ENCODE results near the gene NAXD. TPM values are rescaled to one million over a fixed set of nuclear protein-coding genes. Genes with fewer than 3 reads are reported as not detected.
A peak's percentile ranks its signal among the peaks of the same experiment; 100 is the strongest.

NAXD gene
- total and polyA plus RNA-seq, 12 donors: 48.5 to 107 (median 62.9) TPM

DNA sequence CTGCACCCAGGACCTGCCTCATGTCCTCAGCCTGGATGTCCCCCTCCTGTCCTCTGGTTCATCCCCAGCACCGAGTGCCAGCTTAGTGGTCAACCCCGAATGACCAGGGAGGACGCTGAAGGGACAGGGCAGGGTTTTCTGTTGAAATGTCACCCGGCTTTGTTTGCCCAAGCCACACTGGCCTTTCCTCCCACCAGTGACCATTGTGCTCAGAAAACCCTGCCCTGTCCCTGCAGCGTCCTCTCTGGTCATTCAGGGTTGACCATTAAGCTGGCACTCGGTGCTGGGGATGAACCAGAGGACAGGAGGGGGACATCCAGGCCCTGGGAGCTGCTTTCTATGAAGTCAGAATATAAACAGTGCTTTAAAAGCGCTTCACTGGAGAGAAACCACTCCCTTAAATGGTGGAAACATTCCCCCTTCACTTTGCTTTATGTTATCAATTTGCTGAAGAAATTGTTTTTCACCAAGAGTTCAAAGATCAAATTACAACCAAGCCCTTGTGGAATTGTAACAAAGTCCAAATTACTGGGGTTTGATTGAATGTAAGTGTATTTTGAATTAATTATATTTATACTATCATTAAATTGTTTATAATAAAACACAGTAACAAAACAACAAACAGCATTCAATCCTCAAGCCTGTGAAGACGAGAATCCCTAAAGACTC, 69.2 kb downstream of the NAXD start:
- WGBS, 4 donors: 91 to 98% (median 93%) methylated on average over 3 to 8 of the region's 8 CpGs
- intact Hi-C loops (cut with DNase I): loop anchor here in 1 of 2 donors (10.0 kb wide), 1 partner anchor 130 kb away; no protein-coding TSS in a partner anchor
- TF ChIP-seq, protein P1, sequence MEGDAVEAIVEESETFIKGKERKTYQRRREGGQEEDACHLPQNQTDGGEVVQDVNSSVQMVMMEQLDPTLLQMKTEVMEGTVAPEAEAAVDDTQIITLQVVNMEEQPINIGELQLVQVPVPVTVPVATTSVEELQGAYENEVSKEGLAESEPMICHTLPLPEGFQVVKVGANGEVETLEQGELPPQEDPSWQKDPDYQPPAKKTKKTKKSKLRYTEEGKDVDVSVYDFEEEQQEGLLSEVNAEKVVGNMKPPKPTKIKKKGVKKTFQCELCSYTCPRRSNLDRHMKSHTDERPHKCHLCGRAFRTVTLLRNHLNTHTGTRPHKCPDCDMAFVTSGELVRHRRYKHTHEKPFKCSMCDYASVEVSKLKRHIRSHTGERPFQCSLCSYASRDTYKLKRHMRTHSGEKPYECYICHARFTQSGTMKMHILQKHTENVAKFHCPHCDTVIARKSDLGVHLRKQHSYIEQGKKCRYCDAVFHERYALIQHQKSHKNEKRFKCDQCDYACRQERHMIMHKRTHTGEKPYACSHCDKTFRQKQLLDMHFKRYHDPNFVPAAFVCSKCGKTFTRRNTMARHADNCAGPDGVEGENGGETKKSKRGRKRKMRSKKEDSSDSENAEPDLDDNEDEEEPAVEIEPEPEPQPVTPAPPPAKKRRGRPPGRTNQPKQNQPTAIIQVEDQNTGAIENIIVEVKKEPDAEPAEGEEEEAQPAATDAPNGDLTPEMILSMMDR (IDR thresholded peaks at IDR 0.05): no peak
- TF ChIP-seq POLR2A (IDR thresholded peaks at IDR 0.05): no peak

GRCh38 chr13:110685305-110686020, 70.1 kb downstream of the NAXD start:
- H3K36me3 ChIP-seq (replicated peaks in 1 of 2): peaks cover 0 to 59% of the 10 kb centered on the region in 2 donors
- no peaks in the 10 kb centered on the region for H3K9me3 ChIP-seq (replicated peaks in 1 of 3)
- H3K27me3 ChIP-seq: no peaks in the 10 kb centered on the region
- H3K27ac ChIP-seq: no peak overlapping the region
- no peak overlapping the region for H3K4me3 ChIP-seq
- no peaks in the 10 kb centered on the region for H3K4me1 ChIP-seq (replicated peaks in 1 of 2)
- DNase-seq: peak in 2 of 7 donors; percentile 5 to 35
- TF ChIP-seq, protein P1 (IDR thresholded peaks at IDR 0.05): no peak
- TF ChIP-seq POLR2A (IDR thresholded peaks at IDR 0.05): no peak
- intact Hi-C loops (cut with DNase I): loop anchor here in 1 of 2 donors (10.0 kb wide), 1 partner anchor 129 kb away; no protein-coding TSS in a partner anchor
- 83 to 89% (median 88%) methylated on average over 11 of the region's 11 CpGs for WGBS, 4 donors

More for the DNA sequence above, 69.2 kb downstream of the NAXD start:
- H3K4me1 ChIP-seq (replicated peaks in 1 of 2): no peaks in the 10 kb centered on the region
- no peak overlapping the region for H3K27ac ChIP-seq
- no peak overlapping the region for H3K4me3 ChIP-seq
- no peaks in the 10 kb centered on the region for H3K27me3 ChIP-seq
- peak in 2 of 7 donors; percentile 4 to 34 for DNase-seq
- H3K9me3 ChIP-seq (replicated peaks in 1 of 3): no peaks in the 10 kb centered on the region
- peaks cover 0 to 62% of the 10 kb centered on the region in 2 donors for H3K36me3 ChIP-seq (replicated peaks in 1 of 2)

DNA sequence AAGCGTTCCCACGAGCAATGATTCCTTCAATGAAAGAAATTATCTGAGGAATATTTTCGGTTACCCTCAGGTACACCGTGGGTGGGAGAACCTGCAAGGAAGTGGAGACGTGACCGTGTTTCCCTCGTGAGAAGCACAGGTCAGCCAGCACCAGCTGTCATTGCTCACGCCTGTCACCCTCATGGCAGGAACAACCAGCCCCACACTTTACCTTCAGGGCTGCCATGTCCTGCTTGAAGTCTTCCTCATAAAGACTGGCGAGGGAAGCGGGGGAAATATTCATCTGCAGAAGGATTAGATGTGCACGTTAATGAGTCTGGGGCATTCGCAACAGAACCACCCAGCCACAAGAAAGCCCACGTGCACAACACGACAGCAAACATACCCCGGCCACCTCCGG, 72.4 kb downstream of the NAXD start:
- peaks cover 0 to 41% of the 10 kb centered on the region in 2 donors for H3K36me3 ChIP-seq (replicated peaks in 1 of 2)
- intact Hi-C loops (cut with DNase I): loop anchor here in 1 of 2 donors (10.0 kb wide), 1 partner anchor 127 kb away; no protein-coding TSS in a partner anchor
- TF ChIP-seq POLR2A (IDR thresholded peaks at IDR 0.05): no peak
- TF ChIP-seq, protein P1 (IDR thresholded peaks at IDR 0.05): no peak
- peak in 2 of 7 donors; percentile 3 to 29 for DNase-seq
- no peak overlapping the region for H3K4me3 ChIP-seq
- WGBS, 4 donors: 91 to 96% (median 94%) methylated on average over 16 of the region's 16 CpGs
- H3K9me3 ChIP-seq (replicated peaks in 1 of 3): no peaks in the 10 kb centered on the region
- H3K27me3 ChIP-seq: no peaks in the 10 kb centered on the region
- no peaks in the 10 kb centered on the region for H3K4me1 ChIP-seq (replicated peaks in 1 of 2)
- no peak overlapping the region for H3K27ac ChIP-seq

GRCh38 chr13:110689041-110689440, 73.7 kb downstream of the NAXD start:
- TF ChIP-seq POLR2A (IDR thresholded peaks at IDR 0.05): no peak
- TF ChIP-seq, protein P1 (IDR thresholded peaks at IDR 0.05): no peak
- no peak overlapping the region for H3K27ac ChIP-seq
- 87 to 94% (median 90%) methylated on average over 9 of the region's 9 CpGs for WGBS, 4 donors

More at GRCh38 chr13:110689041-110689440, 73.7 kb downstream of the NAXD start:
- Histone ChIP-seq H3K4me1 (replicated peaks in 1 of 2) (no peaks in the 10 kb centered on the region), H3K27me3 (no peaks in the 10 kb centered on the region), H3K9me3 (replicated peaks in 1 of 3) (no peaks in the 10 kb centered on the region), H3K4me3 (no peak overlapping the region), H3K36me3 (replicated peaks in 1 of 2) (peaks cover 0 to 39% of the 10 kb centered on the region in 2 donors)
- peak in 2 of 7 donors; percentile 1 to 30 for DNase-seq
- intact Hi-C loops (cut with DNase I): loop anchor here in 1 of 2 donors (10.0 kb wide), 1 partner anchor 126 kb away; no protein-coding TSS in a partner anchor
